GM18907 (cell line): ENCODE results near the gene CFAP107.
"Not testable (repeated sequence)": the region's sequence is repeated elsewhere in the genome, so short reads cannot be mapped to it uniquely, and the experiment has no call there.

ENCODE experiments used
- ATAC-seq: cut with Tn5 transposase; IDR thresholded peaks from one replicate; pipeline ENCODE4 v1.9.1; 2021; ENCODE audit warnings: mild to moderate bottlenecking, moderate library complexity; ENCODE audit not compliant: unreplicated experiment

CFAP107 gene

DNA sequence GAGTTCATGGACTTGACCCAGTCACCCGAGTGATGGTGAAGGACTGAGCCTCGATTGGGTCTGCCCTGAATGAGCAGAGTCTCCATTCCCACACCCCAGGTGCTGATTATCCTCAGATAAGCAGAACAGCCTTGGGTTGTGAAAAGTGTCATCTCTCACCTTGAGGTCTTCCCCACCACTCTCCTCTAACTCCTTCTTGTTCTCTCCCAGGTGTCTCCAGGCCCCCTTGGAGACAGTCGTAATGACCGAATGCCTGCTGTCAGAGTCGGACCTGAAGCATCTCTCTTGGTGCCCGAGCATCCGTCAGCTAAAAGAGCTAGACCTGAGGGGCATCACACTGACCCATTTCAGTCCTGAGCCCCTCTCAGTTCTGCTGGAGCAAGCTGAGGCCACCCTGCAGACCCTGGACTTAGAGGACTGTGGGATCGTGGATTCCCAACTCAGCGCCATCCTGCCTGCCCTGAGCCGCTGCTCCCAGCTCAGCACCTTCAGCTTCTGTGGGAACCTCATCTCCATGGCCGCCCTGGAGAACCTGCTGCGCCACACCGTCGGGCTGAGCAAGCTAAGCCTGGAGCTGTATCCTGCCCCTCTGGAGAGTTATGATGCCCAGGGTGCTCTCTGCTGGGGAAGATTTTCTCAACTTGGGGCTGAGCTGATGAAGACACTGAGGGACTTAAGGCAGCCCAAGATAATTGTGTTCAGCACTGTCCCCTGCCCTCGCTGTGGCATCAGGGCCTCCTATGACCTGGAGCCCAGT lies 31.0 kb downstream of the CFAP107 start:
- ATAC-seq: no peak

DNA sequence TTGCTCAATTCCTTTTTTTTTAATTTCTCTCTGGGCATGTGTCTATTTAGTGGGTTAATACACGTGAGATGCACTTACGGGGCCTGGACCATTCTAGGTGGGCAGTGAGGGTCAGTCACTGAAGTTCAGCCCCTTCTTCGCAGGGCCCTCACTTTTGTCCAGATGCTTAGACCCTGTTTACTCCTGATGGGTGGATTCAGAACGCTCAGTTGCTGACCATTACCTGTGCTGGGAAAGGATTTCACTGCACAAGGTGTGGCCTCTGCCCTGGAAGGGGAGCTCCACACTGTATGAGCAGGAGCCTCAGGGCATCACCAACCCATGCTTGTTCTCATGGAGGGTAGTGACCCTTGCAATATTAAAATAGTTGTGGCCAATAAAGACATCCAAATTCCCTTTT lies 32.1 kb downstream of the CFAP107 start:
- ATAC-seq: no peak

DNA sequence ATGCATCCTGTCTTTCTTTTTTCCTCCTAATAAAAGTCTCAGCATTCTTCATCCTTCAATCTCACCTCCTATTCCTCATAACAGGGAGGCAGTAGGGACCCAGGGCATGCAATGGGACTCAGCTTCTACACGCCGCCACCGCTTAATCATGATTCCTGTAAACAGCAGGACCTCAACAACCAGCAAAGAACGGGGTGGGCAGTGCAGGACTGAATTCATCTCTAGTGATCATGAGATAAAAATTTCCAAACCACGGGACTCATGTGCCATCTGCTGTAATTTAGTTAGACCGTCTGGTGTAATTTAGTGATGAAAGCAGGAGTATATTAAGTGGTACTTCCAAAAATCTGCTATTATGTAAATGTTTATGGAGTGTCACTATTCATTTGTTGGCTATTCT lies 32.9 kb downstream of the CFAP107 start:
- ATAC-seq: no peak

DNA sequence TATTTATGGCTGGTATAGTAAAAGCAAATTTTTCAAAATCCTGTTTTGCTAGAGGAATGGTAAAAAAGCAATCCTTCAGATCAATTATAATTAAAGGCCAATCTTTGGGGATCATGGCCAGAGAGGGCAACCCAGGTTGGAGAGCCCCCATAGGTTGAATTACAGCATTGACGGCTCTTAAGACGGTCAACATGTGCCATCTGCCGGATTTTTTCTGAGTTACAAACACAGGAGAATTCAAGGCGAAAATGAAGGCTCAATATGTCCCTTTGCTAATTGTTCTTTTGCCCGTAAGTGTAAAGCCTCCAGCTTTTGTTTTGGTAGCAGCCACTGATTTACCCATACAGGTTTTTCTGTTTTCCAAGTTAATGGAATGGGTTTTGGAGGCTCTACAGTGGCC lies 35.5 kb downstream of the CFAP107 start:
- not testable (repeated sequence) for ATAC-seq

DNA sequence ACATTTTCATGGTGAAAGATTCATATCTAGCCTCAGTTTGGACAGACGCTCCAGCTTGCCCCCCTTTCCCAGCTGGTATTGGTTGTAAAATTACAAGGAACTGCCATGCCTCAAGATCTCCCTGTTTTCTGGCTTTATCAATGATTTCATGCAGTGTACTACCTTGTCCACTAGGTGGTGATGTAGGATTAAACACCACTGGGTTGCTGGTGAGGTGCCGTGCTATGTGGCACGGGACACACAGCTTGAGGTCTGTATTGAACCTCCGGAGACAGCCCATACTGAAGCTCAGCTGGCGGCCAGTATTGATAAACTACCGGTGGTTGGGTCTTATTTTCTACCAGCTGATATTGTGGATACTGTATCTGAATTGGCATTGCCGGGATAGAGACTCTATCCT lies 37.8 kb downstream of the CFAP107 start:
- ATAC-seq: not testable (repeated sequence)

DNA sequence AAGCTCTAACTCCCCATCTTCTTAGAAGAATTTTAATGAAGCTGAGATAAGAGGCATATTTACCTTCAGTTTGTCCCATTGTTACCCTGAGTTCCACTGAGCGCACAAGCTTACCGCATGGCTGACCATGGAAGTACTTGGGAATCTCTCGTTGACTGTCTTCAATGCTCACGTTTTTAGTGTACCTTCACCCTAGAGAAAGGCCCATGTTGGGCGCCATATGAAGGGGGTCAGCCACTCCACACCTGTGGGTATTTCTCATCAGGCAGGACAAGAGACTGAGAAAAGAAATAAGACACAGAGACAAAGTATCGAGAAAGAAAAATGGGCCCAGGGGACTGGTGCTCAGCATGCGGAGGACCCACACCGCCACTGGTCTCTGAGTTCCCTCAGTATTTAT lies 38.7 kb downstream of the CFAP107 start:
- ATAC-seq: not testable (repeated sequence)

DNA sequence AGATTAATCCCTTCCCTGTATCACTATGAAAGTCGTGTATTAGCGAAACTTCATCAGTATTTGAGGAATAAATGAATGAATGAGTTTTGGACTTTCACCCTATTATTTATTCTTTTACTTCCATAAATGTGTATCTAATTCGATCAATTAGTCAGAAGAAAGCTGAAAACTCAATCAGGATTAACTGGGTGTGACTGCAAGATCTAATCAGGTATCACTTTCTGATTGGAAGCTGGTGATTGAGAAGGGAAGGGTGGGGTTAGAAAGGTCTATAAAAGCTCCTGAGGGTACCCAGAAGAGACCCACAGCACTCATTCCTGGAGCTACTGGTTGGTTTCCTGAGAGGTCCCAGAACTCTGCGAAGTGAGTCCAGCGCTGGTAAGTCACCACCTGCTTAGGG lies 45.1 kb downstream of the CFAP107 start, which contains the start of gene PRAMEF1:
TSS of gene PRAMEF1 (plus strand) at position 301 of the 400 bp plus-strand sequence. CDS start 1,831 bp downstream, outside the sequence.
- not testable (repeated sequence) for ATAC-seq

DNA sequence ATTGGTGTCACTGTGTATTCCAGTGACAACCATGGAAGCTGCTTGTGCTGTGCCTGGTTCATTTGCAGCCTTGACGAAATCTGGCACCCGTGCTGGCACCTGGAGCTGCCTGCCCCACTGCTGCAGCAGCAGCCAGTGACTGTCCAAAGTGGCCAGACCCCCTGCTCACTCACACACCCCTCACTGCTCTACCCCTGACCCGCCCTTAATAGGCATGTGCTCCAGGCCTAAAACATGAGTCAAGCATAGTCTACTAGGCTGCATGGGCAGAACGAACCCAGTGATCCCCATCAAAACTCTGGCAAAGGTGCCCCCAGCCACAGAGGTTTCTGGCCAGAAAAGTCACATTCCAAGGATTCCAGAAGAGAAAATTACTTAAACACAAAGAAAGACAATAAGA lies 52.9 kb downstream of the CFAP107 start:
- ATAC-seq: no peak

DNA sequence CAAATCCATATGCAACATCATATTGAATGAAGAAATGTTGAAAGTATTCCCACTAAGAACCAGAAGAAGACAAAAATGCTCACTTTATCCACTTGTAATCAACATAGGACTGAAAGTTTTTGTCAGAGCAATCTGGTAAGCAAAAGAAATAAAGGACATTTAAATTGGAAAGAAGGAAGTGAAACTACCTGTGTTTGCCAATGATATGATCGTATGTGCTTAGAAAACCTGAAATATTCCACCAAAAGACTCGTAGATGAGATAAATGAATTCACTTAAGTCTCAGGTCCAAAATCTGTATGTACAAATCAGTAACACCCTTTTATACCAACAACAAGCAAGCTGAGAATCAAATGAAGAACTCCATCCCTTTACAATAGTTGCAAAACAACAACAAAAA lies 53.7 kb downstream of the CFAP107 start:
- ATAC-seq: no peak

DNA sequence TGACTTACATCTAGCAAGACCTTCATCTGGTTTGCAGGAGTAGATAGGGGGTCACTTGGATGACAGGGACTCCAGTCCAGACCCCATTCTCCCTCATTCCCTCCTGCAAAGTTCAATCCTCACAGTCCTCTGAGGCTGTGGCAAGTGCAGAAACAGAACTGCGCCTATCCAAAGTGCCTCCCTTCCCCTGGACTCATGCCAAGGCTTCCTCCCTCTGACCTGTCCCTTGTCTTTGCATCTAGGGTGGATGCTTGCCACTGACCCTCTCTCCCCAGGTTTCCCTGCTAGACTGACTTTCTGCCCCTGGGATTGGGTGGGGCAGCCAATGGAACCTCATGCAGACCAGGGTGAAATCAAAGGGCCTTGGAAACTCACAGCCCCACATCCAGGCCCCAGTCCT lies 63.9 kb downstream of the CFAP107 start:
- no peak for ATAC-seq

DNA sequence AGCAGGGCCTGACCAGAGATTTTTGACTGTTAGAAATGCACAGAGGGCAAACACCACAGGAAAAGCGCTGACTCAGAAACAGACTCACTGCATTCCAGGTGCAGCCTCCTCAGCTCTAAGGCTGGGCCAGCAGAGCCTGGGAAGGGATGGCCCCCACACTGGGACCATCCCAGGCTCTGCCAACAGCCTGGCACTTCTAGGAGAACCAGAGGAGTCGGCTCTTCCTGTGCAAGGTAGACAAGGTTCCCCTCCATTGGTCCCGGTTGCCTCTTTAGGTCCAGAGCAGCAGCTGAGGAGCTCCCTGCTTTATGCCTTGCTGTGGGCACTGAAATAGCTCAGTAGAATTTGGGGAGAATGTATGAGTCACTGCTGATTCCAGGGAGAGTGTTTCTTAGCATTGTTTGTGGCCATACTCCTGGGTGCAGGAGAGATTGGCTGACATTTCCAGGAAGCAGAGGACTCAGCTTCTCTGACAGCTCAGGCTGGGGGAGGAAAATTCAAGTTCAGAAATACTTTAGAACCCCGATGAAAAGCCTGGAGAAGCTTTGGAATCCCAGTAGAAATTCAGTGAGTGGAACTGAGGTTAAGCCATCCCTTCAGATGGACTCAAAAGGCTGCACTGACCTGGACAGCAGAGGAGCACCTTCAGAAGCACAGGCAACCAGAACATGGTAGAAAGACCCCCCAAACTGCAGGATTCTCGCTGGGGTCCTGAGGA lies 64.8 kb downstream of the CFAP107 start:
- ATAC-seq: no peak

DNA sequence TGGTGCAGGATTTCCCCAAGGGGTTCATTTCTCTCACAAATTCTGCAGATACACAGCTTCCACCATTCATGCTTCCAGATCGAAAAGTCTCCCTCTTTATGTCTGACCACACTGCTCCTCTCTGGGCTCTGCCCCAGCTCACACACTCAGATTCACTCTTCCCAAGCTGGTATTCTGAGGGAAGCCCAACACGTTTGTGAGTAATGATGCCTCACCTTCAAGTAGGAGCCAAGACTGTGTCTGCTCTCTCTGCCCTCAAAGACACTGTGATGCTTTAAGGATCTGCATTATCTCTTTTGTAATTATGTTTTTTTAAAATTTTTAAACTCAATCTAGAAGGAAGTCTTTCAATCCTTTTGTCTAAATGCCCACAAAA lies 65.4 kb downstream of the CFAP107 start:
- no peak for ATAC-seq
